Measurements from ENCODE around the gene STRN. TPM values are rescaled to one million over a fixed set of nuclear protein-coding genes. Genes with fewer than 3 reads are reported as not detected.
"Not testable (repeated sequence)": the region's sequence is repeated elsewhere in the genome, so short reads cannot be mapped to it uniquely, and the experiment has no call there.

STRN gene
- total RNA-seq, 1 donor from 2014 or later = 33.1 TPM

GRCh38 chr2:36951574-36951973 is 14.8 kb downstream of the STRN start:
- ATAC-seq (no peak), DNase-seq (no peak)
- intact Hi-C loops (cut with DNase I) = no loop called here
- Histone ChIP-seq H3K9me3 (no peaks in the 10 kb centered on the region), H3K4me3 (no peak overlapping the region), H3K27ac (no peak overlapping the region), H3K27me3 (no peaks in the 10 kb centered on the region), H3K4me1 (peaks cover 14% of the 10 kb centered on the region), H3K36me3 (no peaks in the 10 kb centered on the region)
- TF ChIP-seq CTCF (IDR thresholded peaks at IDR 0.05) = no peak

GRCh38 chr2:36951027-36951518 is 15.3 kb downstream of the STRN start:
- no peaks in the 10 kb centered on the region for H3K36me3 ChIP-seq
- H3K4me3 ChIP-seq = no peak overlapping the region
- H3K9me3 ChIP-seq = no peaks in the 10 kb centered on the region
- no peak for TF ChIP-seq CTCF (IDR thresholded peaks at IDR 0.05)
- no peaks in the 10 kb centered on the region for H3K27me3 ChIP-seq
- ATAC-seq (no peak), DNase-seq (no peak)
- intact Hi-C loops (cut with DNase I) = no loop called here
- H3K27ac ChIP-seq = no peak overlapping the region
- H3K4me1 ChIP-seq = peaks cover 14% of the 10 kb centered on the region

GRCh38 chr2:36949845-36950244 is 16.5 kb downstream of the STRN start:
- Histone ChIP-seq H3K36me3 (no peaks in the 10 kb centered on the region), H3K4me3 (no peak overlapping the region), H3K27me3 (no peaks in the 10 kb centered on the region), H3K27ac (no peak overlapping the region), H3K4me1 (peaks cover 14% of the 10 kb centered on the region), H3K9me3 (no peaks in the 10 kb centered on the region)
- DNase-seq (no peak), ATAC-seq (no peak)
- no peak for TF ChIP-seq CTCF (IDR thresholded peaks at IDR 0.05)
- intact Hi-C loops (cut with DNase I) = no loop called here

GRCh38 chr2:36945240-36945639 is 21.1 kb downstream of the STRN start:
- H3K4me1 ChIP-seq; H3K36me3 ChIP-seq; intact Hi-C loops (cut with DNase I); H3K9me3 ChIP-seq; H3K27ac ChIP-seq; H3K27me3 ChIP-seq; DNase-seq; ATAC-seq; H3K4me3 ChIP-seq: not testable (repeated sequence)

- DNase-seq = no peak
- no peak for ATAC-seq
- H3K4me3 ChIP-seq = no peak overlapping the region
- no peaks in the 10 kb centered on the region for H3K27me3 ChIP-seq
- no peaks in the 10 kb centered on the region for H3K4me1 ChIP-seq
- TF ChIP-seq CTCF (IDR thresholded peaks at IDR 0.05) = no peak
- H3K27ac ChIP-seq = no peak overlapping the region
- H3K36me3 ChIP-seq = no peaks in the 10 kb centered on the region
- intact Hi-C loops (cut with DNase I) = no loop called here
- H3K9me3 ChIP-seq = no peaks in the 10 kb centered on the region
Observed at GRCh38 chr2:36941867-36942266, 24.5 kb downstream of the STRN start.

- H3K4me3 ChIP-seq; H3K27me3 ChIP-seq; H3K4me1 ChIP-seq; H3K36me3 ChIP-seq; ATAC-seq; H3K27ac ChIP-seq; H3K9me3 ChIP-seq; intact Hi-C loops (cut with DNase I); DNase-seq: not testable (repeated sequence)
Observed at GRCh38 chr2:36936526-36936925, 29.8 kb downstream of the STRN start.

- H3K36me3 ChIP-seq; intact Hi-C loops (cut with DNase I); H3K27me3 ChIP-seq; DNase-seq; ATAC-seq; H3K9me3 ChIP-seq; H3K4me3 ChIP-seq: not testable (repeated sequence)
- peak overlapping the region; percentile 65 for H3K27ac ChIP-seq
- peaks cover 17% of the 10 kb centered on the region for H3K4me1 ChIP-seq
Observed at GRCh38 chr2:36931688-36932087, 34.6 kb downstream of the STRN start.

GRCh38 chr2:36930787-36931410 is 35.4 kb downstream of the STRN start:
- DNase-seq; intact Hi-C loops (cut with DNase I); H3K36me3 ChIP-seq; ATAC-seq; H3K4me3 ChIP-seq; H3K9me3 ChIP-seq; H3K27me3 ChIP-seq: not testable (repeated sequence)
- Histone ChIP-seq H3K27ac (peak overlapping the region; percentile 65), H3K4me1 (peaks cover 22% of the 10 kb centered on the region)

GRCh38 chr2:36926175-36927132 is 39.9 kb downstream of the STRN start:
- H3K36me3 ChIP-seq; H3K27me3 ChIP-seq; DNase-seq; ATAC-seq; H3K9me3 ChIP-seq; intact Hi-C loops (cut with DNase I); H3K4me3 ChIP-seq: not testable (repeated sequence)
- Histone ChIP-seq H3K4me1 (peaks cover 23% of the 10 kb centered on the region), H3K27ac (peak overlapping the region; percentile 2)

GRCh38 chr2:36922629-36923028 is 43.7 kb downstream of the STRN start:
- H3K4me3 ChIP-seq; H3K36me3 ChIP-seq; H3K27me3 ChIP-seq; H3K9me3 ChIP-seq; H3K27ac ChIP-seq; ATAC-seq; intact Hi-C loops (cut with DNase I); DNase-seq: not testable (repeated sequence)
- H3K4me1 ChIP-seq = peaks cover 14% of the 10 kb centered on the region

Measured in upper lobe of right lung (tissue), 1 donor.